Testis (tissue), 3 donors: Measurements from ENCODE around the gene CBLC. TPM values are rescaled to one million over a fixed set of nuclear protein-coding genes. Genes with fewer than 3 reads are reported as not detected.

Experiments used
- DNase-seq: peaks from one replicate; pipeline ENCODE4 v3.0.0-alpha.2; 2019
- H3K27ac ChIP-seq, 2 donors: fragments of 200-600 bp; sonication (generic); one replicate each; pipeline ENCODE4 v1.5.1; 2019
- H3K27me3 ChIP-seq: fragments of 200-600 bp; sonication (generic); one replicate; pipeline ENCODE4 v1.5.1; 2019
- H3K36me3 ChIP-seq: fragments of 200-600 bp; sonication (generic); one replicate; pipeline ENCODE4 v1.5.1; 2017; ENCODE audit warnings: low read depth; ENCODE audit errors: missing control alignments
- H3K4me1 ChIP-seq: fragments of 200-600 bp; sonication (generic); one replicate; pipeline ENCODE4 v1.5.1; 2019
- H3K4me3 ChIP-seq, 2 donors: fragments of 200-600 bp; sonication (generic); one replicate each; pipeline ENCODE4 v1.5.1; 2017 to 2019
- H3K9me3 ChIP-seq: fragments of 200-600 bp; sonication (generic); one replicate; pipeline ENCODE4 v1.5.1; 2017
- CTCF ChIP-seq, 3 experiments: fragments of 450-650 bp in 2 of 3; fragments of 200-600 bp in 1 of 3; sonication (generic) in 1 of 3; IDR thresholded peaks; one replicate each; pipeline ENCODE4 v1.5.1; 2016 to 2019; ENCODE audit warnings: antibody characterized with exemption in 3 of 3, mild to moderate bottlenecking in 2 of 3, moderate library complexity in 1 of 3
- POLR2A ChIP-seq: fragments of 450-650 bp; IDR thresholded peaks from one replicate; pipeline ENCODE4 v1.6.1; 2017; ENCODE audit warnings: antibody characterized with exemption, mild to moderate bottlenecking, moderate library complexity
- WGBS, 2 donors: methylation state at CpG; one replicate each; pipeline ENCODE4 v1.1.5; 2018; 5-methylcytosine and 5-hydroxymethylcytosine counted together
- intact Hi-C: fragments of 100-400 bp; cut with DNase I; formaldehyde crosslinking; loops from one replicate; pipeline ENCODE4 v1.15.1; 2023; ENCODE audit warnings: low total_unique reads
- polyA plus RNA-seq: library from polyadenylated mRNA; stranded (reverse); fragments of 350-450 nt; fragmentation: Illumina TruSeq; extraction: RNeasy Lipid Tissue Mini Kit (QIAGEN cat#74804); gene quantifications from one replicate; pipeline ENCODE4 v1.2.3, GENCODE V29; 2014; ENCODE audit warnings: low read depth, low replicate concordance; ENCODE audit not compliant: insufficient read depth
- total RNA-seq, 2 donors: library from RNA; depleted of rRNA; stranded (reverse); fragments of >200 nt; gene quantifications; one replicate each; pipeline ENCODE4 v1.2.3, GENCODE V29; 2016

CBLC gene
- total and polyA plus RNA-seq, 3 donors from 2014 or later: 1.9 to 6.9 (median 4.9) TPM

GRCh38 chr19:44758596-44758995 is 19.1 kb upstream of the CBLC start:
- WGBS, 2 donors: 42 to 51% methylated on average over 8 to 9 of the region's 9 CpGs
- Histone ChIP-seq H3K27ac (peak overlapping the region in 1 of 2 donors; percentile 69), H3K4me3 (peak overlapping the region in 1 of 2 donors; percentile 60), H3K4me1 (peaks cover 32% of the 10 kb centered on the region), H3K27me3 (no peaks in the 10 kb centered on the region), H3K9me3 (no peaks in the 10 kb centered on the region), H3K36me3 (no peaks in the 10 kb centered on the region)
- intact Hi-C loops: no loop called here
- no peak for DNase-seq
- TF ChIP-seq POLR2A: no peak
- TF ChIP-seq CTCF (IDR thresholded peaks at IDR 0.05): no peak

- H3K4me3 ChIP-seq: no peak overlapping the region
- no peaks in the 10 kb centered on the region for H3K9me3 ChIP-seq
- no peak for DNase-seq
- no peaks in the 10 kb centered on the region for H3K27me3 ChIP-seq
- peaks cover 25% of the 10 kb centered on the region for H3K4me1 ChIP-seq
- no peaks in the 10 kb centered on the region for H3K36me3 ChIP-seq
- WGBS, 2 donors: 66 to 80% methylated on average over 9 to 10 of the region's 10 CpGs
- intact Hi-C loops: no loop called here
- no peak for TF ChIP-seq CTCF (IDR thresholded peaks at IDR 0.05)
- no peak for TF ChIP-seq POLR2A
- H3K27ac ChIP-seq: peak overlapping the region in 1 of 2 donors; percentile 69
Measured at GRCh38 chr19:44759083-44759804, 18.4 kb upstream of the CBLC start.

- H3K4me1 ChIP-seq: peaks cover 2% of the 10 kb centered on the region
- H3K36me3 ChIP-seq: no peaks in the 10 kb centered on the region
- WGBS, 2 donors: 87 to 88% methylated on average over 8 of the region's 8 CpGs
- TF ChIP-seq CTCF (IDR thresholded peaks at IDR 0.05) (no peak), POLR2A (no peak)
- intact Hi-C loops: no loop called here
- no peaks in the 10 kb centered on the region for H3K27me3 ChIP-seq
- H3K4me3 ChIP-seq: no peak overlapping the region
- no peaks in the 10 kb centered on the region for H3K9me3 ChIP-seq
- no peak overlapping the region for H3K27ac ChIP-seq
- DNase-seq: no peak
Measured at GRCh38 chr19:44762038-44762437, 15.7 kb upstream of the CBLC start.

- H3K4me3 ChIP-seq: no peak overlapping the region
- TF ChIP-seq CTCF (IDR thresholded peaks at IDR 0.05): no peak
- no peak for TF ChIP-seq POLR2A
- no peak for DNase-seq
- no peaks in the 10 kb centered on the region for H3K36me3 ChIP-seq
- WGBS, 2 donors: 81 to 90% methylated on average over 20 to 22 of the region's 22 CpGs
- H3K27me3 ChIP-seq: no peaks in the 10 kb centered on the region
- H3K27ac ChIP-seq: no peak overlapping the region
- no peaks in the 10 kb centered on the region for H3K4me1 ChIP-seq
- H3K9me3 ChIP-seq: no peaks in the 10 kb centered on the region
- intact Hi-C loops: no loop called here
Measured at GRCh38 chr19:44765033-44765948, 12.4 kb upstream of the CBLC start.
